PC-3 (cell line): ENCODE measurements around the gene USP28. TPM values are rescaled to one million over a fixed set of nuclear protein-coding genes. Genes with fewer than 3 reads are reported as not detected.

ENCODE experiments used
- ATAC-seq: fragments of 200-7000 bp; cut with Tn5 transposase; 2 replicates; pipeline ENCODE4 v1.9.1; 2020; ENCODE audit warnings: mild to moderate bottlenecking, moderate library complexity
- BruUV-seq: library from RNA; stranded (reverse); fragments of 400-500 nt; replicated peaks from 2 replicates; lab custom pipeline; 2021; lab: Mats Ljungman, UMichigan
- CTCF ChIA-PET: fragments of 300-600 bp; sonication (Branson Sonifier 250); formaldehyde crosslinking; loops from one replicate; lab custom pipeline; 2022; ENCODE audit warnings: antibody characterized with exemption; lab: Charles Lee
- POLR2A ChIA-PET: fragments of 300-600 bp; sonication (Branson Sonifier 250); formaldehyde crosslinking; loops from one replicate; lab custom pipeline; 2022; ENCODE audit warnings: antibody characterized with exemption; ENCODE audit not compliant: unreplicated experiment; lab: Charles Lee
- DNase-seq: peaks from one replicate; pipeline ENCODE4 v3.0.0-alpha.2; 2015
- H2AFZ ChIP-seq: fragments of 300-600 bp; sonication (generic); 2 replicates; pipeline ENCODE4 v1.6.0; 2016; ENCODE audit warnings: antibody characterized with exemption, low read length
- H3F3A ChIP-seq: fragments of 300-600 bp; sonication (generic); one replicate; pipeline ENCODE4 v1.6.0; 2017; ENCODE audit warnings: antibody characterized with exemption, low read length, control low read depth, mild to moderate bottlenecking; ENCODE audit not compliant: unreplicated experiment
- H3K27ac ChIP-seq: fragments of 300-600 bp; sonication (generic); 2 replicates; pipeline ENCODE4 v1.5.1; 2016; ENCODE audit warnings: mild to moderate bottlenecking, low read length
- H3K27me3 ChIP-seq: fragments of 300-600 bp; sonication (generic); 2 replicates; pipeline ENCODE4 v1.6.1; 2016; ENCODE audit warnings: low read length, mixed read lengths
- H3K36me3 ChIP-seq: fragments of 300-600 bp; sonication (generic); 2 replicates; pipeline ENCODE4 v1.6.1; 2016; ENCODE audit warnings: low read depth, mixed run types, low read length, mixed read lengths
- H3K4me1 ChIP-seq: fragments of 300-600 bp; sonication (generic); 2 replicates; pipeline ENCODE4 v1.5.1; 2016; ENCODE audit warnings: low read length; ENCODE audit not compliant: insufficient read depth
- H3K4me2 ChIP-seq: fragments of 300-600 bp; sonication (generic); 2 replicates; pipeline ENCODE4 v1.6.0; 2016; ENCODE audit warnings: low read length
- H3K4me3 ChIP-seq: fragments of 300-600 bp; sonication (generic); 2 replicates; pipeline ENCODE4 v1.5.1; 2016; ENCODE audit warnings: mild to moderate bottlenecking, low read length, mixed read lengths
- H3K79me2 ChIP-seq: fragments of 300-600 bp; sonication (generic); 2 replicates; pipeline ENCODE4 v1.6.1; 2017; ENCODE audit warnings: low read length, mixed read lengths
- H3K9ac ChIP-seq: fragments of 300-600 bp; sonication (generic); 2 replicates; pipeline ENCODE4 v1.6.0; 2016; ENCODE audit warnings: mild to moderate bottlenecking, low read length
- H3K9me2 ChIP-seq: fragments of 300-600 bp; sonication (generic); replicated peaks from 2 replicates; pipeline ENCODE4 v1.6.1; 2016; ENCODE audit warnings: mixed run types, low read length, mixed read lengths
- H3K9me3 ChIP-seq: fragments of 300-600 bp; sonication (generic); 2 replicates; pipeline ENCODE4 v1.6.1; 2016; ENCODE audit warnings: low read length, mixed read lengths
- H4K20me1 ChIP-seq: fragments of 300-600 bp; sonication (generic); 2 replicates; pipeline ENCODE4 v1.6.1; 2016; ENCODE audit warnings: low read length, mixed read lengths
- EZH2 ChIP-seq: fragments of 300-600 bp; sonication (generic); IDR thresholded peaks from one replicate; pipeline ENCODE4 v1.6.1; 2017; ENCODE audit warnings: antibody characterized with exemption, mild to moderate bottlenecking, low read length; ENCODE audit not compliant: unreplicated experiment
- EZH2phosphoT487 ChIP-seq: fragments of 300-600 bp; sonication (generic); IDR thresholded peaks from 2 replicates; pipeline ENCODE4 v1.6.1; 2018; ENCODE audit warnings: mild to moderate bottlenecking, antibody characterized with exemption, low read length, borderline replicate concordance
- intact Hi-C: fragments of 100-400 bp; cut with micrococcal nuclease; formaldehyde crosslinking; loops from 2 replicates; pipeline ENCODE4 v1.9.0; 2023
- total RNA-seq: library from RNA; depleted of rRNA; stranded (reverse); fragments of >200 nt; gene quantifications from 2 replicates; pipeline ENCODE4 v1.2.3, GENCODE V29; 2014
- TF ChIP-seq, protein P1 (sequence below): fragments of 300-600 bp; sonication (generic); conservative IDR thresholded peaks from 2 replicates; pipeline ENCODE4 v1.5.1; 2017; ENCODE audit warnings: antibody characterized with exemption, low read depth, mild to moderate bottlenecking, low read length

The USP28 gene
- total RNA-seq, 1 experiment from 2014 or later = 27.7 TPM

DNA sequence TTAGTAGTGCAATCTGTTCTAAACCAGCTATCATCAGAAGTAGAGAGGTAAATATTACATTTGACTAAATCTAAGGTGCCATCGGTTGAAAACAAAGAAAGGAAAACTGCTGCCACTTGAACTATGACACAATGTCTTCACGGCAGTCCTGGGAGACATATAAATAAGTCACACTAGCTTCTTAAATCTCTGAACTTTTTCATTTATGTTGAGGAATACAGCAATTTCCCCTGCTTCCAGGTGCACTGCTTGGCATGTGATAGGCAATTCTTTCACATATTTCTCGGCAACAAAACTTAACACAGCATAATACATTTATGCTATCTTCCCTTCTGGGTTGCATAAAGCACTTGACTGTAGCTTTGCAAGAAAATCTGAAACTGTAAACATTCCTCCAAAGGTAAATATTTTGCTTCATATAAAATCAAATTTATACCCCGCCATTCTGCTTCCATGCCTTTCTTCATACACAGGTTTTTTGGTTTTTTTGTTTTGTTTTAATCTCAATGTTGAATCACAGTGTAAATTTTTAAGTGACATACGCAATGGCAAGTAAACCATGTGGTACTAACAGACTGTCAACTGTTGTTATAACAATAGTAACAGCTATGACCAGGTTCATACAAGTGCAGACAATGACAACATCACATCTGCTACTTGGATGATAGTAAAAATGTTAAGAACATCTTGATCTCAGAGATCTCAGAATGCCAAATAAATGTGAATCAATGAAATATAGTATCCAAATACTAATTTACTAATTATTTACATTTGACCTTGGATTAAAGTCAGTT lies 18.2 kb downstream of the USP28 start:
- BruUV-seq = no TSS peak
- Histone ChIP-seq H3K4me1 (no peaks in the 10 kb centered on the region), H3K36me3 (0 out of 2 replicates have a peak, but pooled peaks cover 3% of the 10 kb centered on the region), H3K9ac (no peak overlapping the region), H3K9me3 (no peaks in the 10 kb centered on the region), H2AFZ (no peak overlapping the region), H3K27me3 (no peaks in the 10 kb centered on the region), H3K4me2 (no peak overlapping the region), H3K9me2 (no peaks in the 10 kb centered on the region), H3K79me2 (peaks cover 17% of the 10 kb centered on the region), H3K27ac (no peak overlapping the region), H3F3A (no peaks in the 10 kb centered on the region), H3K4me3 (no peak overlapping the region), H4K20me1 (no peaks in the 10 kb centered on the region)
- ATAC-seq (no peak), DNase-seq (no peak)
- intact Hi-C loops = no loop called here
- CTCF ChIA-PET = no interaction called here
- POLR2A ChIA-PET = no interaction called here
- TF ChIP-seq, protein P1, sequence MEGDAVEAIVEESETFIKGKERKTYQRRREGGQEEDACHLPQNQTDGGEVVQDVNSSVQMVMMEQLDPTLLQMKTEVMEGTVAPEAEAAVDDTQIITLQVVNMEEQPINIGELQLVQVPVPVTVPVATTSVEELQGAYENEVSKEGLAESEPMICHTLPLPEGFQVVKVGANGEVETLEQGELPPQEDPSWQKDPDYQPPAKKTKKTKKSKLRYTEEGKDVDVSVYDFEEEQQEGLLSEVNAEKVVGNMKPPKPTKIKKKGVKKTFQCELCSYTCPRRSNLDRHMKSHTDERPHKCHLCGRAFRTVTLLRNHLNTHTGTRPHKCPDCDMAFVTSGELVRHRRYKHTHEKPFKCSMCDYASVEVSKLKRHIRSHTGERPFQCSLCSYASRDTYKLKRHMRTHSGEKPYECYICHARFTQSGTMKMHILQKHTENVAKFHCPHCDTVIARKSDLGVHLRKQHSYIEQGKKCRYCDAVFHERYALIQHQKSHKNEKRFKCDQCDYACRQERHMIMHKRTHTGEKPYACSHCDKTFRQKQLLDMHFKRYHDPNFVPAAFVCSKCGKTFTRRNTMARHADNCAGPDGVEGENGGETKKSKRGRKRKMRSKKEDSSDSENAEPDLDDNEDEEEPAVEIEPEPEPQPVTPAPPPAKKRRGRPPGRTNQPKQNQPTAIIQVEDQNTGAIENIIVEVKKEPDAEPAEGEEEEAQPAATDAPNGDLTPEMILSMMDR = no peak
- TF ChIP-seq EZH2 (no peak), EZH2phosphoT487 (no peak)

- H3K9me3 ChIP-seq = no peaks in the 10 kb centered on the region
- H3K27me3 ChIP-seq = no peaks in the 10 kb centered on the region
- DNase-seq = no peak
- ATAC-seq = no peak
- POLR2A ChIA-PET = no interaction called here
- TF ChIP-seq EZH2phosphoT487 (no peak), EZH2 (no peak)
- TF ChIP-seq, protein P1 = no peak
- no peak overlapping the region for H3K4me3 ChIP-seq
- CTCF ChIA-PET = no interaction called here
- no peak overlapping the region for H3K27ac ChIP-seq
- H3K4me2 ChIP-seq = no peak overlapping the region
- BruUV-seq = no TSS peak
- no peaks in the 10 kb centered on the region for H4K20me1 ChIP-seq
- no peaks in the 10 kb centered on the region for H3F3A ChIP-seq
- no peaks in the 10 kb centered on the region for H3K9me2 ChIP-seq
- H3K9ac ChIP-seq = no peak overlapping the region
- no peak overlapping the region for H2AFZ ChIP-seq
- peaks cover 7% of the 10 kb centered on the region for H3K36me3 ChIP-seq
- H3K4me1 ChIP-seq = no peaks in the 10 kb centered on the region
- H3K79me2 ChIP-seq = peaks cover 17% of the 10 kb centered on the region
- intact Hi-C loops = no loop called here
These were observed 19.6 kb downstream of the USP28 start for GRCh38 chr11:113855803-113856202.

DNA sequence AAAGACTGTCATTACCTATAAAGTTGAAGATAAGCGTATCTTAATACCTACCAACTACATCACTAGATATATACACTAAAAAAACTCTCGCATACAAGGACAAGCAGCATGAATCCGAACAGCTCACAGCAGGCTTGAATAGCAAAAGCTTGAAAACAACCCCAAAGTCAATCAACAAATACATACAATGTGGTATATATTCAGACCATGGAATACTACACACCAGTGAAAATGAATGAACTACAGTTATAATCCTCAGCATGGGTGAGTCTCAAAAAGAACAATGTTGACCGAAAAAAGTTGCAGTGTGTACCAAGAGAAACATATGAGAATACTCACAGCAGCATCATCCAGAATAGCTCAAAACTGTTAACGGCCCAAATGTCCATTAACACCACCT lies 25.2 kb downstream of the USP28 start:
- no peak for ATAC-seq
- ChIA-PET POLR2A (no interaction called here), CTCF (no interaction called here)
- no peak overlapping the region for H3K9ac ChIP-seq
- TF ChIP-seq, protein P1 = no peak
- TF ChIP-seq EZH2 (no peak), EZH2phosphoT487 (no peak)
- H3F3A ChIP-seq = no peaks in the 10 kb centered on the region
- H3K9me3 ChIP-seq = no peaks in the 10 kb centered on the region
- DNase-seq = no peak
- H3K79me2 ChIP-seq = no peaks in the 10 kb centered on the region
- H3K9me2 ChIP-seq = no peaks in the 10 kb centered on the region
- H3K4me2 ChIP-seq = no peak overlapping the region
- no peak overlapping the region for H2AFZ ChIP-seq
- H3K27me3 ChIP-seq = no peaks in the 10 kb centered on the region
- H3K4me1 ChIP-seq = no peaks in the 10 kb centered on the region
- H3K36me3 ChIP-seq = peaks cover 11% of the 10 kb centered on the region
- H4K20me1 ChIP-seq = no peaks in the 10 kb centered on the region
- no peak overlapping the region for H3K27ac ChIP-seq
- H3K4me3 ChIP-seq = no peak overlapping the region
- intact Hi-C loops = no loop called here
- no TSS peak for BruUV-seq
